OCI-LY3 (cell line): Measurements from ENCODE around the gene NTNG1.

Source experiments
- H2AFZ ChIP-seq: fragments of 200-600, 300-600 bp; shearing (Covaris generic); 2 replicates; pipeline ENCODE4 v1.6.0; 2014; ENCODE audit warnings: antibody characterized with exemption, low read depth, low read length
- H3K27ac ChIP-seq: fragments of 200-600, 300-600 bp; sonication (generic); 2 replicates; pipeline ENCODE4 v1.5.1; 2014; ENCODE audit warnings: mild to moderate bottlenecking, low read length, moderate library complexity, mixed read lengths
- H3K27me3 ChIP-seq: fragments of 200-600, 300-600 bp; sonication (generic); 2 replicates; pipeline ENCODE4 v1.6.1; 2014; ENCODE audit warnings: low read depth, low read length, mixed read lengths
- H3K36me3 ChIP-seq: fragments of 200-600, 300-600 bp; sonication (generic); replicated peaks from 2 replicates; pipeline ENCODE3; 2014; ENCODE audit warnings: low read depth, low read length, mixed read lengths
- H3K4me1 ChIP-seq: fragments of 300-600, 200-600 bp; sonication (generic); 2 replicates; pipeline ENCODE4 v1.6.1; 2014; ENCODE audit warnings: low read length, mixed read lengths
- H3K4me2 ChIP-seq: fragments of 200-600, 300-600 bp; sonication (generic); 2 replicates; pipeline ENCODE4 v1.6.1; 2014; ENCODE audit warnings: low read length, mixed read lengths
- H3K4me3 ChIP-seq: fragments of 300-600, 200-600 bp; sonication (generic); 2 replicates; pipeline ENCODE4 v1.5.1; 2014; ENCODE audit warnings: antibody characterized with exemption, mild to moderate bottlenecking, low read length, moderate library complexity
- H3K79me2 ChIP-seq: fragments of 300-600, 200-600 bp; shearing (Covaris generic); 2 replicates; pipeline ENCODE4 v1.6.1; 2014; ENCODE audit warnings: mild to moderate bottlenecking, low read length, mixed read lengths
- H3K9ac ChIP-seq: fragments of 300-600, 200-600 bp; shearing (Covaris generic); 2 replicates; pipeline ENCODE4 v1.6.0; 2014; ENCODE audit warnings: mild to moderate bottlenecking, low read length, moderate library complexity
- H3K9me3 ChIP-seq: fragments of 200-600, 300-600 bp; shearing (Covaris generic); 2 replicates; pipeline ENCODE4 v1.6.1; 2014; ENCODE audit warnings: low read length, mixed read lengths; ENCODE audit not compliant: insufficient read depth
- H4K20me1 ChIP-seq: fragments of 200-600, 300-600 bp; sonication (generic); 2 replicates; pipeline ENCODE4 v1.6.1; 2016; ENCODE audit warnings: low read length, mixed read lengths; ENCODE audit not compliant: insufficient read depth
- CTCF ChIP-seq: fragments of 200-600, 300-600 bp; sonication (generic); IDR thresholded peaks from 2 replicates; pipeline ENCODE4 v1.5.1; 2014; ENCODE audit warnings: antibody characterized with exemption, low read length, low read depth
- EZH2phosphoT487 ChIP-seq: fragments of 200-600 bp; shearing (Covaris generic); IDR thresholded peaks from 2 replicates; pipeline ENCODE4 v1.6.1; 2018; ENCODE audit warnings: antibody characterized with exemption, mixed run types, low read depth

Gene NTNG1

GRCh38 chr1:107433635-107434360, 293.0 kb downstream of the NTNG1 start:
- Histone ChIP-seq H4K20me1 (no peaks in the 10 kb centered on the region), H3K4me3 (no peak overlapping the region; the same call in 1 of the 2 replicates), H3K4me2 (peak overlapping the region; percentile 53), H3K27ac (peak overlapping the region; percentile 54), H3K36me3 (no peaks in the 10 kb centered on the region), H3K9ac (peak overlapping the region; percentile 6; the same call in 1 of the 2 replicates), H3K9me3 (no peaks in the 10 kb centered on the region), H2AFZ (no peak overlapping the region), H3K4me1 (peaks cover 42% of the 10 kb centered on the region), H3K79me2 (no peaks in the 10 kb centered on the region), H3K27me3 (no peaks in the 10 kb centered on the region)
- no peak for TF ChIP-seq EZH2phosphoT487
- no peak for TF ChIP-seq CTCF

GRCh38 chr1:107434361-107434693, 293.5 kb downstream of the NTNG1 start:
- H3K79me2 ChIP-seq = no peaks in the 10 kb centered on the region

GRCh38 chr1:107436552-107437241, 295.9 kb downstream of the NTNG1 start:
- Histone ChIP-seq H3K4me3 (no peak overlapping the region), H3K4me1 (peaks cover 34% of the 10 kb centered on the region), H3K9me3 (no peaks in the 10 kb centered on the region), H3K36me3 (no peaks in the 10 kb centered on the region), H4K20me1 (no peaks in the 10 kb centered on the region), H2AFZ (no peak overlapping the region), H3K79me2 (no peaks in the 10 kb centered on the region), H3K27me3 (no peaks in the 10 kb centered on the region), H3K9ac (no peak overlapping the region), H3K4me2 (no peak overlapping the region), H3K27ac (no peak overlapping the region)
- TF ChIP-seq EZH2phosphoT487 (no peak), CTCF (no peak)

More at GRCh38 chr1:107434361-107434693, 293.5 kb downstream of the NTNG1 start:
- H4K20me1 ChIP-seq = no peaks in the 10 kb centered on the region
- peaks cover 42% of the 10 kb centered on the region for H3K4me1 ChIP-seq
- TF ChIP-seq CTCF (no peak), EZH2phosphoT487 (no peak)
- peak overlapping the region; percentile 6; the same call in 1 of the 2 replicates for H3K9ac ChIP-seq
- H3K27ac ChIP-seq = peak overlapping the region; percentile 54
- H3K4me3 ChIP-seq = peak overlapping the region; percentile 14
- H3K9me3 ChIP-seq = no peaks in the 10 kb centered on the region
- H3K36me3 ChIP-seq = no peaks in the 10 kb centered on the region
- H3K4me2 ChIP-seq = peak overlapping the region; percentile 53
- no peak overlapping the region for H2AFZ ChIP-seq
- no peaks in the 10 kb centered on the region for H3K27me3 ChIP-seq

GRCh38 chr1:107439567-107439966, 298.7 kb downstream of the NTNG1 start:
- TF ChIP-seq CTCF = no peak
- no peak for TF ChIP-seq EZH2phosphoT487
- Histone ChIP-seq H3K4me2 (no peak overlapping the region), H3K79me2 (no peaks in the 10 kb centered on the region), H3K27ac (no peak overlapping the region), H2AFZ (no peak overlapping the region), H3K36me3 (no peaks in the 10 kb centered on the region), H3K9ac (no peak overlapping the region), H3K4me1 (peaks cover 34% of the 10 kb centered on the region), H3K27me3 (no peaks in the 10 kb centered on the region), H4K20me1 (no peaks in the 10 kb centered on the region), H3K4me3 (no peak overlapping the region), H3K9me3 (no peaks in the 10 kb centered on the region)
